H9 (cell line): Measurements from ENCODE around the gene TENM3. TPM values are rescaled to one million over a fixed set of nuclear protein-coding genes. Genes with fewer than 3 reads are reported as not detected.

Source experiments
- DNase-seq: peaks from one replicate; pipeline ENCODE4 v3.0.0-alpha.2; 2017
- H2AFZ ChIP-seq: one replicate; pipeline ENCODE4 v1.6.1; 2013; ENCODE audit warnings: mild to moderate bottlenecking, low read length, control low read depth, moderate library complexity
- H2AK5ac ChIP-seq: 2 replicates; pipeline ENCODE4 v1.6.1; 2013; ENCODE audit warnings: low read length, control low read depth, mixed read lengths; ENCODE audit not compliant: insufficient read length
- H2BK120ac ChIP-seq: one replicate; pipeline ENCODE4 v1.6.1; 2013; ENCODE audit warnings: low read depth, mild to moderate bottlenecking, low read length, control low read depth, inconsistent platforms; ENCODE audit not compliant: poor library complexity, severe bottlenecking
- H2BK12ac ChIP-seq: 2 replicates; pipeline ENCODE4 v1.6.1; 2013; ENCODE audit warnings: low read length, control low read depth, mixed read lengths, low read depth; ENCODE audit not compliant: insufficient read length
- H2BK15ac ChIP-seq: 2 replicates; pipeline ENCODE4 v1.6.1; 2013; ENCODE audit warnings: low read depth, low read length, control low read depth
- H2BK20ac ChIP-seq: one replicate; pipeline ENCODE4 v1.6.1; 2013; ENCODE audit warnings: low read depth, mild to moderate bottlenecking, low read length, control low read depth, inconsistent platforms; ENCODE audit not compliant: poor library complexity, severe bottlenecking
- H2BK5ac ChIP-seq: 2 replicates; pipeline ENCODE4 v1.6.1; 2013; ENCODE audit warnings: low read length, control low read depth, mixed read lengths; ENCODE audit not compliant: insufficient read length
- H3K14ac ChIP-seq: 2 replicates; pipeline ENCODE4 v1.6.1; 2013; ENCODE audit warnings: low read length, control low read depth; ENCODE audit not compliant: insufficient read depth
- H3K18ac ChIP-seq: 2 replicates; pipeline ENCODE4 v1.6.1; 2013; ENCODE audit warnings: low read depth, mild to moderate bottlenecking, mixed read lengths, low read length, control low read depth; ENCODE audit not compliant: insufficient read length
- H3K23ac ChIP-seq: 2 replicates; pipeline ENCODE4 v1.6.1; 2013; ENCODE audit warnings: low read length, control low read depth, mixed read lengths, low read depth; ENCODE audit not compliant: insufficient read length
- H3K23me2 ChIP-seq: 2 replicates; pipeline ENCODE4 v1.6.1; 2013; ENCODE audit warnings: low read depth, mild to moderate bottlenecking, mixed read lengths, low read length, control low read depth; ENCODE audit not compliant: insufficient read length, poor library complexity, severe bottlenecking
- H3K27ac ChIP-seq: 2 replicates; pipeline ENCODE4 v1.5.1; 2013; ENCODE audit warnings: low read length, control low read depth, mixed read lengths, low read depth; ENCODE audit not compliant: insufficient read length
- H3K27me3 ChIP-seq: 2 replicates; pipeline ENCODE4 v1.6.1; 2013; ENCODE audit warnings: low read length, control low read depth, inconsistent platforms; ENCODE audit not compliant: insufficient read depth
- H3K4ac ChIP-seq: 2 replicates; pipeline ENCODE4 v1.6.1; 2013; ENCODE audit warnings: low read depth, mild to moderate bottlenecking, control low read depth, inconsistent platforms, low read length, moderate library complexity
- H3K4me1 ChIP-seq: 2 replicates; pipeline ENCODE4 v1.6.1; 2013; ENCODE audit warnings: low read length, control low read depth, inconsistent platforms; ENCODE audit not compliant: insufficient read depth
- H3K4me2 ChIP-seq: 2 replicates; pipeline ENCODE4 v1.6.1; 2013; ENCODE audit warnings: low read length, control low read depth, mixed read lengths; ENCODE audit not compliant: insufficient read length, insufficient read depth
- H3K56ac ChIP-seq: 2 replicates; pipeline ENCODE4 v1.6.1; 2013; ENCODE audit warnings: low read depth, mild to moderate bottlenecking, mixed read lengths, low read length, control low read depth; ENCODE audit not compliant: insufficient read length
- H3K79me1 ChIP-seq: 2 replicates; pipeline ENCODE4 v1.6.1; 2013; ENCODE audit warnings: low read depth, mild to moderate bottlenecking, moderate library complexity, low read length, control low read depth, inconsistent platforms; ENCODE audit not compliant: insufficient read depth, poor library complexity, severe bottlenecking
- H3K79me2 ChIP-seq: 2 replicates; pipeline ENCODE4 v1.6.1; 2013; ENCODE audit warnings: low read length, control low read depth, inconsistent platforms; ENCODE audit not compliant: insufficient read depth
- H3K9ac ChIP-seq: 2 replicates; pipeline ENCODE4 v1.6.1; 2013; ENCODE audit warnings: low read length, control low read depth, mixed read lengths; ENCODE audit not compliant: insufficient read length; ENCODE audit errors: extremely low read depth
- H3K9me3 ChIP-seq: one replicate; pipeline ENCODE4 v1.6.1; 2013; ENCODE audit warnings: low read depth, low read length, inconsistent platforms; ENCODE audit not compliant: control insufficient read depth
- H3T11ph ChIP-seq: one replicate; pipeline ENCODE4 v1.6.1; 2013; ENCODE audit warnings: mild to moderate bottlenecking, low read length, control low read depth, inconsistent platforms
- H4K20me1 ChIP-seq: one replicate; pipeline ENCODE4 v1.6.1; 2013; ENCODE audit not compliant: control insufficient read depth, insufficient read length, insufficient read depth
- H4K5ac ChIP-seq: 2 replicates; pipeline ENCODE4 v1.6.1; 2013; ENCODE audit warnings: low read depth, mild to moderate bottlenecking, mixed read lengths, low read length, control low read depth; ENCODE audit not compliant: insufficient read length
- H4K8ac ChIP-seq: replicated peaks from 2 replicates; pipeline ENCODE4 v1.6.1; 2013; ENCODE audit warnings: low read length, control low read depth, mixed read lengths, low read depth; ENCODE audit not compliant: insufficient read length
- H4K91ac ChIP-seq: 2 replicates; pipeline ENCODE4 v1.6.1; 2013; ENCODE audit warnings: low read depth, mild to moderate bottlenecking, moderate library complexity, mixed read lengths, low read length, control low read depth; ENCODE audit not compliant: insufficient read length
- H3K27ac Mint-ChIP-seq, 3 experiments: 2 replicates in 2 of 3; 3 replicates in 1 of 3; pipeline ENCODE4 v1.8.0; 2020 to 2021; ENCODE audit warnings: mixed read lengths in 3 of 3, mild to moderate bottlenecking in 1 of 3, moderate library complexity in 1 of 3
- H3K27me3 Mint-ChIP-seq: 2 replicates; pipeline ENCODE4 v1.8.0; 2021; ENCODE audit warnings: low read depth, mild to moderate bottlenecking, moderate library complexity, mixed read lengths
- H3K36me3 Mint-ChIP-seq, 3 experiments: 2 replicates in 2 of 3; 3 replicates in 1 of 3; pipeline ENCODE4 v1.8.0; 2020 to 2021; ENCODE audit warnings: low read depth in 3 of 3, mixed read lengths in 3 of 3; ENCODE audit not compliant: insufficient read depth in 1 of 3
- H3K4me1 Mint-ChIP-seq, 2 experiments: 2 replicates each; pipeline ENCODE4 v1.8.0; 2020; ENCODE audit warnings: mixed read lengths in 2 of 2
- H3K4me3 Mint-ChIP-seq, 2 experiments: 2 replicates in 1 of 2; 3 replicates in 1 of 2; pipeline ENCODE4 v1.8.0; 2020 to 2021; ENCODE audit warnings: mild to moderate bottlenecking in 2 of 2, mixed read lengths in 2 of 2, moderate library complexity in 1 of 2
- H3K9me3 Mint-ChIP-seq, 2 experiments: 2 replicates in 1 of 2; 3 replicates in 1 of 2; pipeline ENCODE4 v1.8.0; 2020; ENCODE audit warnings: mild to moderate bottlenecking in 2 of 2, mixed read lengths in 2 of 2, moderate library complexity in 1 of 2
- CTCF ChIP-seq: fragments of 200-600 bp; sonication (generic); conservative IDR thresholded peaks from 3 replicates; pipeline ENCODE4 v1.8.0; 2021; ENCODE audit warnings: antibody characterized with exemption, mild to moderate bottlenecking
- WGBS: extraction: QIAGEN DNeasy Blood & Tissue Kit; methylation state at CpG from one replicate; pipeline ENCODE4 v1.1.7; 2013; ENCODE audit warnings: missing lambda C conversion rate, low lambda C conversion rate, mixed read lengths; ENCODE audit not compliant: insufficient read length; ENCODE audit errors: extremely low coverage; 5-methylcytosine and 5-hydroxymethylcytosine counted together
- total RNA-seq: library from RNA; stranded (reverse); gene quantifications from 2 replicates; pipeline ENCODE4 v1.2.1, GENCODE V29; 2021

TENM3 gene
- total RNA-seq, 1 experiment from 2014 or later, result 49.6 TPM

- Histone ChIP-seq H2BK5ac (no peak overlapping the region), H3K4me2 (no peak overlapping the region), H2AFZ (no peak overlapping the region), H3T11ph (no peak overlapping the region), H3K4me1 (no peaks in the 10 kb centered on the region), H3K79me2 (no peaks in the 10 kb centered on the region), H3K18ac (no peak overlapping the region), H4K8ac (no peak overlapping the region), H2BK20ac (no peak overlapping the region), H2BK12ac (no peak overlapping the region), H3K79me1 (no peaks in the 10 kb centered on the region), H3K9me3 (no peaks in the 10 kb centered on the region), H2BK120ac (no peak overlapping the region), H3K23ac (no peak overlapping the region), H3K4ac (no peak overlapping the region), H3K56ac (no peak overlapping the region), H2BK15ac (no peak overlapping the region), H4K5ac (no peak overlapping the region), H2AK5ac (no peak overlapping the region), H4K20me1 (no peaks in the 10 kb centered on the region), H3K23me2 (no peaks in the 10 kb centered on the region), H3K27me3 (no peaks in the 10 kb centered on the region), H3K27ac (no peak overlapping the region), H3K9ac (no peak overlapping the region), H3K14ac (no peak overlapping the region), H4K91ac (no peak overlapping the region)
- H3K9me3 Mint-ChIP-seq, result no peaks in the 10 kb centered on the region
- H3K27me3 Mint-ChIP-seq, result no peaks in the 10 kb centered on the region; the same call in 1 of the 2 replicates
- H3K4me1 Mint-ChIP-seq, result peaks cover 19 to 20% of the 10 kb centered on the region in 2 experiments
- no CpG with 5 or more reads among the region's 6 CpGs for WGBS
- no peak for DNase-seq
- peak overlapping the region; percentile 28 to 38 (median 30); a peak in 4 of 7 replicates for H3K27ac Mint-ChIP-seq
- H3K4me3 Mint-ChIP-seq, result no peak overlapping the region
- no peak for TF ChIP-seq CTCF
- peaks cover 2 to 23% (median 17%) of the 10 kb centered on the region in 3 experiments; a peak in 6 of 7 replicates for H3K36me3 Mint-ChIP-seq
Observed at GRCh38 chr4:182628544-182628943, 385.3 kb downstream of the TENM3 start.
